HG03108 (cell line): ENCODE data around the gene CCDC158.
"Not testable (repeated sequence)": the region's sequence is repeated elsewhere in the genome, so short reads cannot be mapped to it uniquely, and the experiment has no call there.

Source experiments
- ATAC-seq: cut with Tn5 transposase; IDR thresholded peaks from one replicate; pipeline ENCODE4 v1.9.1; 2021; ENCODE audit warnings: moderate library complexity; ENCODE audit not compliant: unreplicated experiment

Gene CCDC158

GRCh38 chr4:76312457-76312856 lies 108.5 kb downstream of the CCDC158 start:
- ATAC-seq: no peak

GRCh38 chr4:76311896-76312331 lies 109.0 kb downstream of the CCDC158 start:
- no peak for ATAC-seq

DNA sequence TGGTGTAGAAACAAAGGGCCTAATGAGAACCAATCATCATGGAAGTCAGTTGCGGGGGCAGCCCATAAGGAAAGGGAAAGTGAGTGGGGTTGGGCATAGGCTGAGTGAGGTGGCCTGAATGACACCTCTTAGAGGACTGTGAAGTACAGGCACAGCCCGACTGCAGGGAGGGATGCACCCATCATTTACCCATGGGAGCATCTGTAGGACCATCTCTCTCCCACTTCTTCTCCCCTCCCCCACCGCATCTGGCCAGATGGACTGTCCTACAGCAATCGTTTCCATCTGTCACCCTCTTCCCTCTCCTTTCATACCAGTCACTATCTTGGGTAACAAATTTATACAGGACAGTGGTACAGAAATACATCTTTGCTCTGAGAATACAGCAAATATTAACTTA lies 110.3 kb downstream of the CCDC158 start:
- ATAC-seq: no peak

DNA sequence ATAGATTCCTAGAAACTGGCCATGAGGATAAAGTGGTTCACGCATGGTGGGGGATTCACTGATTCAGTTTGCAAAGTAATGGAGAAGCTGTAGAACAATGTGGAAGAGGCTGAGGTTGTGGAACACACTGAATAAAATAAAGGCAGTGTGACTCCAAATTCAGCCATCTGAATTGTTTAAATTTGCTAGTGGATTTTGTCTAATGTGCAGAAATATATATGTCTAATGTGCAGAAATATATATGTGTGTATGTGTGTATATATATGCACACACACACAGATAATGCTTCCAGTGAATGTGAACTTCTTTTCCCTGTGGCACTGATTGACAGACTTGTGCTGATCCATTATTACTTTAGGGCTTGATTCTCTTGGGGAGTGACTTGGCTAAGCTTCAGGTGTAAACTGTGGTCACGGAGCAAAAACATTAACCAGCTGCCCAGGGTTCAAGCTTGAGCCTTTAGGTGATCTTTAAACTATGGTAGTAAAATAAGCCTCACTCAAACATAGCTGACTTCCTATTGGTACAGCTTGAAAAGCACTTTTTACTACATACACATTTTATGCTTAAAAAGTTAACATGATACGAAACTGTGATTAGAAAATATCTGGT lies 110.9 kb downstream of the CCDC158 start:
- ATAC-seq: no peak

GRCh38 chr4:76308548-76308947 lies 112.4 kb downstream of the CCDC158 start:
- no peak for ATAC-seq

GRCh38 chr4:76307660-76308014 lies 113.3 kb downstream of the CCDC158 start:
- no peak for ATAC-seq

- ATAC-seq: no peak
Measured at GRCh38 chr4:76306882-76307659, 113.9 kb downstream of the CCDC158 start.

GRCh38 chr4:76305971-76306881 lies 114.7 kb downstream of the CCDC158 start, which contains the start of gene STBD1:
Gene STBD1, plus strand, starts transcription at chr4:76306733. Its CDS starts 37 bp downstream, at chr4:76306770.
- no peak for ATAC-seq

DNA sequence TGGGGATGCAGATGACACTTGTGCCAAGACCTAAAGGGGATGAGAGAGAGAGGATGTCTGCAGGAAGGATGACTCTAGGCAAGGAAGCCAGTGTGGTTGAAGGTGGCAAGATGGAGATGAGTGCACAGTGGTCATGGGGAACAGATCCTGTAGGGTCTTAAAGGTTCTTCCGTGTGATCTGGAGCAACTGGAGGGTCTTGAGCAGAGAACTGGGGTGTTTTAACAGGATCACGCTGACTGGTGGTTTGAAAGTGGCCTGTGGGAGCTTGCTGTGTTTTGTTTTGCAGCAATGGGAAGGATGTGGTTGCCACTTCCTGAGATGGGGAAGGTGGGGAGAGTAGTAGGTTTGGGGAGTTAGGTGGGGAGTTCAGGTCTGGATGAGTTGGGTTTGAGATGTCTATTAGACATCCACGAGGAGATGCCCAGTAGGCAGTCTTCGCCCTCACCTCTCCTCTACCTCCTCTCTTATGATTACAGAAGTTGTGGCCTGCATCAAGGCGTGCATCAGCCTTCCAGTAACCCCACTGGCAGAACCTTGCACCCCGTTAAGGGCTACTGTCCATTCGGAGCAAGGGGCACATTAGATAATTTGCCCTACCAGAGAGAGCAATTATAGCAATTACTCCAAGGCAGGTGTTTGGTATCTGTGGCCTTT lies 115.8 kb downstream of the CCDC158 start:
- ATAC-seq: no peak

DNA sequence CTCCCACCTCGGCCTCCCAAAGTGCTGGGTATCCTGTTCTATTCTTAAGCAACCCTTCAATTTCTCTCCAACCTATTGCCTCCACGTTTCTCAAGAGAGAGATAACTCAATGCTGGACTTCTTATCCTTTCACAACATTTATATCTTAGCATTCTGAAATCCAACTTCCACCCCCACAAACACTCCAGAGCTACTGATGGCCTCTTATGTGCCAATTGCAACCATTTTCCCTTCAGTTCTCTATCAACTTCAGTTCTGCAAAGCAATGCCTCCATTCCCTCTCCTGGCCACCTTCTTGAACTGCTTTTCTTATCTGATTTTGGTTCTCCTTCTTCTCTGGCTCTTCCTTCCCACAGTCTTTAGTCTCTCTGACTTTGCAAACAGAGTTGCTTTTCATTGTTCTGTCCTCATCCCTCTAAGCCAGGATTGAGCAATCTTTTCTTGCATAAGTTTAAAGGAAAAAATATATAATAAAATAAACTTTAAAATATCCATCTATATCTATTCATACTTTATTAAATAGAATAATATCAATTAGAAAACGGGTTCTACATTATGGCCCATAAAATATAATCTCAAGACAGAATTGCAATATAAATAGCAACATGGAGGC lies 118.0 kb downstream of the CCDC158 start:
- no peak for ATAC-seq

DNA sequence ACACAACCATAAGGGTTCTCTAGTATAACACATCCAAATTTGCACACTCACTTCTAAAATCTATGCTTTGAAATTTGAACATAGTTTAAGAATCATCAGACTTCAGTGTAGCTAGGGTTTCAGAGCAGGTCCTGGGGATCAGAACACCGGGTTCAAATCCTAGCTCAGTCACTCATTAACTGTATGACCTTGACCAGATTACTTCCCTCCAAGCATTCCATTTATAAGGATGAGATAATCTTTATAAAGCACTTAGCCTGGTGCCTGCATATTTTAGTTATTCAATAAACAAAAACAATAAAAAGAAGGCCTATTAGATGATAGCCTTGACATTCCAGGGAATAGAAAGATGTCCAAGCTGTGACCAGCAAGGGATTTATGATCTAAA lies 119.2 kb downstream of the CCDC158 start:
- ATAC-seq: no peak

GRCh38 chr4:76301068-76301774 lies 119.7 kb downstream of the CCDC158 start:
- peak; percentile 99 for ATAC-seq

- no peak for ATAC-seq
Measured at GRCh38 chr4:76300012-76300411, 120.9 kb downstream of the CCDC158 start.

GRCh38 chr4:76298227-76298626 lies 122.7 kb downstream of the CCDC158 start:
- ATAC-seq: no peak

DNA sequence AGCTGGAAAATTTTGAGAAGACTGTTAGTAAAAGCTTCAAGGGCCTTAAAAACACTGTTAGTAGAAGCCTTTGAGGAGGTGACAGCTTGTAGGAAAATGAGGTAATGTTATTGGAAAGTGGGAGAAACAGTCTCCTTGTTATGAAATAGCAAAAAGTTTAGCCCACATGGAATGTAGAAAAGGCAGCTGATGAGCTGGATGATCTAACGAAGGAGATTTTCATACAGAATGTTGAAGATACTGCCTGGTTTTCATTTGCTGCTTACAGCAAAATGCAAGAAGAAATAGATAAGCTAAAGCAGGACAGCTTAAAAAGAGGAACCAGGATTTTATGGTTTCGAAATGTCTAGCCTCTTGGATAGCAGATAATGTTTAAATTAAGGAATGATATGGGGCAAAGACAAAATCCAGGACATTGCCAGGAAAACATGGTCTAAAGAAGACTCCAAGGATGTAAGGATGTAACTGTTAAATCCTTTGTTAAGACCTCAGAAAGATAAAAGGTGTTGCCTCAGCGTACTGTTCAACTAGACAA lies 124.6 kb downstream of the CCDC158 start:
- ATAC-seq: no peak

DNA sequence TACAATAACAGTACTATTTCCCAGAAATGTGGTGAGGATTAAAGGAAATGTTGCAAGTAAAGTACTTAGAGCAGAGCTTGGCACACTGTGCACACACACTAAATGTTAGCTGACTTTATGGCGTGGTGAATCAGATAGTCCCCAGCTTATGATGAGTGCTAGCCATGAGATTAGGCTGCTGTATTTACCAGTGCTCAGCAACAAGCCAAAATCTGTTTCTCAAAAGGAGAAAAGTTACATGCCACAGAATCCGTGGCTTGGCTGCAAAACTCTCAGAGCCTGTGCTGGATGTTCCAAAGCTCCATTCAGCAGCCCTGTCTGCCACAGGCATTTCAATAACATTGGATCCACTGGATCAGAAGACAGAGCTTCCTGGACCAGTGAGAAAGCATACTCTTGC lies 127.2 kb downstream of the CCDC158 start:
- no peak for ATAC-seq

DNA sequence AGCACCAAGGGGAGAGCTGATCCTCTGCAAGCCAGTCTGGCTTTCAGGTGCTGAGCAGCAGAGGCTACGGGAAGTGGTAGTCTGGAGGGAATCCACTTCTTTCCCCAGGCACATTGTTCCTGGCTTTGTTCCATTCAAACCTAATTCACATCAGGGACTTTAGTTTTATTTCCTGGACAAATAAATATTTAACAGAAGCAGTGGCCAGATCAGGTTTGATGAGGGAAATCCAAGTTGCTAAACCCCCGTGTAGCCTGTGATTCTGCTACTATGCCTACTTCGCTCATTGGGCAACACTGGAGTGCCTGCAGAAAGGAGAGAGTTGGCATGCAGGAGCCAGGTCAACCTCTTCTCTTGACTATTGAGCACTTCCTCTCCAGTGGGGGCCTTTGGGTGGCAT lies 128.2 kb downstream of the CCDC158 start:
- no peak for ATAC-seq

DNA sequence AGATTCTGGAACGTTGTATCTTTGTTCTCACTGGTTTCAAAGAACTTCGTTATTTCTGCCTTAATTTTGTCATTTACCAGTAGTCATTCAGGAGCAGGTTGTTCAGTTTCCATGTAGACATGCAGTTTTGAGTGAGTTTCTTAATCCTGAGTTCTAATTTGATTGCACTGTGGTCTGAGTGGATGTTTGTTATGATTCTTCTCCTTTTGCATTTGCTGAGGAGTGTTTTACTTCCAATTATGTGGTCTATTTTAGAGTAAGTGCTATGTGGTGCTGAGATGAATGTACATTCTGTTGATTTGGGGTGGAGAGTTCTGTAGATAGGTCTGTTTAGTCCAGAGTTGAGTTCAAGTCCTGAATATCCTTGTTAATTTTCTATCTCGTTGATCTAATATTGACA lies 133.1 kb downstream of the CCDC158 start:
- not testable (repeated sequence) for ATAC-seq

DNA sequence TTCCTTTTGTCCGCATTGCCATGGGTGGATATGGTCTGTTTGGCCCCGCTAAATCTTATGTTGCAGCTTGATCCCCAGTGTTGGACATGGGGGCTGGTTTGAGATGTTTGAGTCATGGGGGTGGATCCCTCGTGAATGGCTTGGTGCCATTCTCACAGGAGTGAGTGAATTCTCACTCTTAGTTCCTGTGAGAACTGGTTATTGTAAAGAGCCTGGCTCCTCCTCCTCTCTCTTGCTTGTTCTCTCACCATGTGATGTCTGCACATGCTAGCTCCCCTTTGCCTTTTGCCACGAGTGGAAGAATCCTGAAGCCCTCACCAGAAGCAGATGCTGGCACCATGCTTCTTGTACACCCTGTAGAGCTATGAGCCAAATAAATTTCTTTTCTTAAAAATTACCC lies 137.0 kb downstream of the CCDC158 start:
- ATAC-seq: no peak
